Activated gamma-delta T cell treated with anti-CD3 and anti-CD28 coated beads, Interleukin-2, amount 50 U/mL, for 16 hours (primary cell): ENCODE data around the gene DNAJC8.
A peak's percentile ranks its signal among the peaks of the same experiment; 100 is the strongest.

Source experiments
- DNase-seq: peaks from one replicate; pipeline ENCODE4 v3.0.0-alpha.2; 2020; ENCODE audit warnings: low read depth

DNAJC8 gene

DNA sequence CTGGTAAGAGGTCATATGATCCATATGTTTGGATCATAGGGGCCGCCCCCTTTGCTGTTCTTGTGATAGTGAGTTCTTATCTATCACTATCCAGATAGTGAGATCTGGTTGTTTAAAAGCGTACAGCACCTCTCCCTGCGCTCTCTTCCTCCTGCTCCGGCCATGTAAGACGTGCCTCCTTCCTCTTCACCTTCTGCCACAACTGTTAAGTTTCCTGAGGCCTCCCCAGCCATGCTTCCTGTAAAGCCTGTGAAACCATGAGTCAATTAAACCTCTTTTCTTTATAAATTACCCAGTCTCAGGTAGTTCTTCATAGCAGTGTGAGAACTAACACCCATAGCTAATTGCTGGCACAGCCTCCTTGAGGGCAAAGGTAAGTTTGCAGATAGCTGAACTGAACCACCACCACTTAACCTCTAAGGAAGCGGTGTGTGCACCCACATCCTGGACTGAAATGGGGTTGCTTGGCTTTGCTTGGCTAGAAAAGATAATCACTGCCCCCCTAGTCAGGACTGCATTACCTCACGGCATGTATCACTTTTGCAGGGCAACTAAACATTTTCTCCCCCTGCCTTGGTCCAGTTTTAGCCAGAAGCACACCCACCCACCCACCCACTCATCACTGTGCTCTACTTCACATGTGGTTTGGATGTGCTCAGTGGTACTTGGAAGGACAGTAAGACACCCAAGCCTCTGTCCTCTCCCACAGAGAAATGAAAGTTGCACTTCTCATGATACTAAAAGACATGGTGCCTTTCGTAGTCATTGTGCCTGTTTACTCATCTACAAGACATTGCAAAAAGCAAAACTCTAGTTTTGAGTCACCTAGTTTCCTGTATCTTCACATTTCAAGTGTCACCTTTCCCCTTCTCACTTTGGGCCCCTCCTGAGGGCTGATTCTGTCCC is 33.2 kb downstream of the DNAJC8 start:
- DNase-seq = peak; percentile 49

DNA sequence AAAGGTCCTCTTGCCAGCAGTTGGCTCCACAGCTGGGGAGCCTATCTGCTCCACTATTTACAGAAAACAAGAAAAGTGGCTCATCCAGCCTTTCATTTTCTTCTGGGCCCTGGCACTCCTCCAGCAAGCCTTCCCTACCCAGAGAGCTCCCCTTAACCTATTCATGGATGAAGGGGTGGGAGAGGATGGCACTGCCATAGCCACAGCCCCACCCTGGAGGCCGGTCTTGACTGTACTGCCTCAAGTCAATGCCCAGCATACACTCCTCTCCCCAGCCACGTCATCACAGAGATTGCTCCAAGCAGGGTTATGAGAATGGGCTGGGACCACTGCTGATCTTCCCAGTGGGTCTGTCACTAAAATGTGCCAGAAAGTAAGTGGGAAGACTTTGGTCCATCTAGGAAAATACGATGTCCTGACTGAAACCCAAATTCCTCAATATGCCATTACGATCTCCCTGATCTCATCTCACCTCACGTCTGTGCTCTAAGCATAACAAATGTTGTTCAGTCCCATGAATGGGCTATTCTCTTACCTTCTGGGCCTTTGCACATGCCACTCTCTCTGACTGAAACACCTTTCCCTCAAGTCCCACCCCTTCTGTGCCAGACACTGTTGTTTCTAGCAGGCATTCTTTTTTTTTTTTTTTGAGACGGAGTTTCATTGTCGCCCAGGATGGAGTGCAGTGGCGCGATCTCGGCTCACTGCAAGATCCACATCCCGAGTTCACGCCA is 35.0 kb downstream of the DNAJC8 start:
- no peak for DNase-seq

DNA sequence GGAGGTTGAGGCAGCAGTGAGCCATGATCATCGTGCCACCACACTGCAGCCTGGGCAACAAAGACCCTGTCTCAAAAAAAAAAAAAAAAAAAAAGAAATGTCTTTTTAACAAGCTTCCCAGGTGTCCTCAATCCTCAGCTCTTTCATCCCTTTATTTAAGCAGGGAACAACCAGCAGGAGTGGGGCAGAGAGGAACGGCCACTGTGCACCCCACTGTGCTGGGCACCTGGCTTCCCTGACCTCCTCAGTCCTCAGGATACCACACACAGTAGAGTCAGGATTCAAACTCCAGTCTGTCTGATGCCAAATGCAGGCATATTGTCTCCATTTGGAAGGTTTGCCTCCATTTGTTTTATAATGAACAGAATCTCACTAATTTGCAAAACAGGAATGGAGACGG is 36.5 kb downstream of the DNAJC8 start:
- no peak for DNase-seq

DNA sequence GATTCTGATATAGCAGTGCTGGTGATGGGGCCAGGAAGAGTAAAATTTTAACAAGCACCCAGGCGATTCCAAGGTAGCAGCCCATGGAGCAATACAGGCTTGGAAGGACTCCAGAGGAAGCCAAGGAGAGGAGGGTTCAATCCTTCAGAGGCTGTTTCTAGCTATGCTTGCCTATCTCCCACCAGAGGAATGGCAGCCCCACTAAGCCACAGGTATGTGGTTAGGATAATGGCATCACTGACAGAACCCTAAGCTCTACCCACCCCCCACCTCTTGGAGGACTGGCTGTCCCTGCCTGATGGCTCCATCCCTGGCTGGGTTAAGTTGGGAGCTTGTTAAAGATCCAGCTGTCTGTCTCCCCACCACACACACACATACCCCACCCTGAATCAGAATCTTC is 37.0 kb downstream of the DNAJC8 start:
- DNase-seq = no peak

DNA sequence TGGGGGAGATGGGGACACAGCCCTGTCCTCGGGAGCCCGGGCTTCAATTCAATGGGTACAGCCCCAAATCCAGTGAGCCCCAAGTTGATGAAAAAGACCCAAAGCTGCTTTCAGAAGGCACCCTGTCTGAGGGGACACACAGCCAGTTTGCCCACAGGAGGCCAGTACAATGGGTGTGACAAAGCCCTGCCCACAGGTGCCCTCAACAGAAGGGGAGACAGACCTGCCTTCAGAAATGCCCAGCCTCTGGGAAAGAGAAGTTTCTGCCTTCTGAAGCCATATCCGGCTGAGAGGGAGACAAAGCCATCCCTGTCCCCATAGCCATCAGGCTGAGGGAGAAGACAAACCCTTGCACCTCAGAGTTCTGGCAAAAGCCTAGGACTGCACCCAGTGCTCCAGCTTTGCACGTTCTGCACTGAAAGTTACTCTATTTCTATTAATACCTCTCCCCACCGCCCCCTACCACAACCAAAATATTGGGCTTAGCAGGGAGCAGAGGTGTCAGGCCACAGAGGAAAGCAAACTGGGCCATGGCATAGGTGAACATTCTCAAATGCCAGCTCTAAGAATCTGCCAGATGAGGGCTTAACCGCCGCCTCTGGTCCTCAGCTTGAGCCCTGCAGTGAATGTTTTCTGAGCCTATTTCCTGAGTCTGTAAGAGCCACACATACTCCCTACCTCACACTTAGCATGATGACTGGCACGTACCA is 38.3 kb downstream of the DNAJC8 start:
- DNase-seq = no peak

DNA sequence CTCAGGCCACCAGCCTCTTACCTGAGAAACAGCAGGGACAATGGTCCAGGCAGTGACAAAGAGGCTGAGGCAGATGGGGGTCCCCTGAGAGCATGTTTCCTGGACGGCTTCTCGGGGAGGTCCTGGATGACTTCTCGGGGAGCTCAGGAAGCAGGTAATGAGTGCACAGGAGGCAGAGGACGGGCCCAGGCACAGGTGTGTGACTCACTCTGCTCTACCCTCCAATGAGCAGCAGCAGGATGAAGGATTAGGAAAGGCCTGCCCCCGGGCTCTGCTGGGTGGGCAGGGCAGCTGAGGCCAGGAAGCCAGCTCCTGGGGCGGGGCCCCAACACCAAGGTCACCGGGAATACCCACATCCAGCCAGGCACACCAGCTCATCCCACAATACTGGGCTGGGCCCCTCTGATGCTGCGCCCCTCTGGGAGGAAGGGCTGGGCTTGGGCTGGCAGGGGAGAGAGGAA is 39.1 kb downstream of the DNAJC8 start:
- no peak for DNase-seq

GRCh38 chr1:28190996-28191645 is 41.7 kb downstream of the DNAJC8 start:
- no peak for DNase-seq

GRCh38 chr1:28190337-28190979 is 42.4 kb downstream of the DNAJC8 start:
- DNase-seq = no peak

- DNase-seq = no peak
Observed at GRCh38 chr1:28185071-28185470, 47.8 kb downstream of the DNAJC8 start.

DNA sequence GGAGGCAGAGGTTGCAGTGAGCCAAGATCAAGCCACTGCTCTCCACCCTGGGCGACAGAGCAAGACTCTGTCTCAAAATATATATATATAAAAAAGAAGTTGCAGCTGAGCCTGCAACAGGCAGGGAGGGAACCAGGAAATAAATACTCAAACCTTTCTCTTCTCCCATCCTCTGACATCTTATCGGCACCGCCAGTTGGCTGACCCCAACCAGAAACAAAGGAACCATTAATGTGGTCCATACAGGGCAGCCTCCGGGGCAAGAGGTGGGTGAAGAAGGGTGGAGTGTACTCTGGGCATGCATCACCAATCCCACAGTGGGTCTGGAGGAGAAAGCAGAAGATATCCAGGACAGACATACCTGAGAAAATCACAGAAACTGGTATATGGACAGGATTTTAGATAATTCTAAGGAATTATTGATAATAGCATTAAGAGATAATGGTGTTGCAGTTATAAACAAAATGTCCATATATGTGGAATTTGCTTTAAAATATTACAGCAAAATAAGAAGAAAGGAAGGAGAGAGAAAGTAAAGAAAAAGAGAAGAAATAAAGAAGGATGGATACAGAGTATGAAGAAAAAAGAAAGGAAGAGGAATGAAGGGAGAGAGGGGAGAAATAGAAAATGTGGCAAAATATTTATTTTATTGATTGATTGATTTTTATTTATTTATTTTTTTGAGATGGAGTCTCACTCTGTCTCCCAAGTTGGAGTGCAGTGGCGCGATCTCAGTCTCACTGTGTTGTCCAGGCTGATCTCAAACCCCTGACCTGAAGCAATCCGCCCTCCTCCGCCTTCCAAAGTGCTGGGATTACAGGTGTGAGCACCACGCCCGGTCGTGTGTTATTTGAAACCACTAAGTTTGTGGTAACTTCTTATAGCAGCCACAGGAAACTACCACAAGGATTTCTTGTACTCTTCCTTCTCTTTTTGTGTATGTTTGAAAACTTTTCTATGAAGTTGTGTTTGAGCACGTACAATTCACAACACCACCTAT is 52.2 kb downstream of the DNAJC8 start:
- no peak for DNase-seq

- no peak for DNase-seq
Observed at GRCh38 chr1:28178690-28179485, 53.9 kb downstream of the DNAJC8 start.

- no peak for DNase-seq
Observed at GRCh38 chr1:28176492-28177470, 56.0 kb downstream of the DNAJC8 start, which contains the start of gene PTAFR. PTAFR (minus strand) TSS chr1:28176690; CDS start chr1:28151021, 25,669 bp downstream.

DNA sequence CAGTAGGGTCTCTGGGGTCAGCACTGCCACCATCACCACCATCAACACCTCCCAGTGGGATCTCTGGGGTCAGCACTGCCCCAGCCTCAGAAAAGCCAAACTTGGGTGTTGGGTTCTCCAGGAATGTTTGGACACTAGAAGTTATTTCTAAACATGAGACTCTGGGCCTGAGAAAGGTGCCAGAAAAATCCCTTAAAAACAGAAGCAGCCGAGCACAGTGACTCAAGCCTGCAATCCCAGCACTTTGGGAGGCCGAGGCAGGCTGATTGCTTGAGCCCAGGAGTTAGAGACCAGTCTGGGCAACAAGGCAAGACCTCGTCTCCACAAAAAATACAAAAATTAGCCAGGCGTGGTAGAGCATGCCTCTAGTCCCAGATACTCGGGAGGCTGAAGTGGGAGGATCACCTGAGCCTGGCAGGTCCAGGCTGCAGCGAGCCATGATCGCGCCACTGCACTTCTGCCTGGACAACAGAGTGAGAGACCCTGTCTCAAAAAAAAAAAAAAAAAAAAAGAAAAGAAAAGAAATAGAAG is 56.8 kb downstream of the DNAJC8 start:
- no peak for DNase-seq

DNA sequence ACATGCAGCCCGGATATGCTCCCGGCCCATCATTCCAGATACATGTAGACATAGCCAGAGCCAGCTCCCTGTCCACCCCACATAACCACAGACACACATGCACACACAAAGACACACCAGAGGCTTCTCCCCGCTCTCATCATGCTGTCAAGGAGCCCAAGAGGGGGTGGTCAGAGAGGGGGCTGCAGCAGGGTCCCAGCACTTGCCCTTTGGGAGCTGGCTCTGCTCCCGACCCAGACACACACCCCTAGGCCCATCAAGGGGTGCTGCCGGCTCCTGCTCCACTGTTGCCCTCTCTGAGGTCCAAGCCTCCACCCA is 58.9 kb downstream of the DNAJC8 start:
- DNase-seq = no peak

GRCh38 chr1:28173151-28173979 is 59.5 kb downstream of the DNAJC8 start:
- no peak for DNase-seq

DNA sequence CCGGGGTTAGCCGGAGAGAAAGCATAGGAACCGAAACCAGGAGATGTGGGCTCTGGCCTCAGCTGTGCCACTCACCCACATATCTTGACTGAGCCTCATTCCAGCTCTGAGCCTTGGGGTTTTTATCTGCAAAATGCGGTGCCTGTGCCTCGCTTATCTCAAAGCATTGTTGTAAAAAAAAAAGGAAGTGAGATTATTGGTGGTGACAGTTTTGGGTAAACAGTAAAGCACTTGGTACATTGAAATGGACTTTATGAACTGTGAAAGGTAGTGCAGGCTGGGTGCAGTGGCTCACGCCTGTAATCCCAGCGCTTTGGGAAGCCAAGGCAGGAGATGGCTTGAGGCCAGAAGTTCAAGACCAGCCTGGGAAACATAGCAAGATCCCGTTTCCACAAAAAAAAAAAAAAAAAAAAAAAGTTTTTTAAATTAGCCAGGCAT is 60.1 kb downstream of the DNAJC8 start:
- no peak for DNase-seq

- no peak for DNase-seq
Observed at GRCh38 chr1:28171246-28171645, 61.6 kb downstream of the DNAJC8 start.
